HepG2 (cell line): Measurements from ENCODE around the gene MEIOC. TPM values are rescaled to one million over a fixed set of nuclear protein-coding genes. Genes with fewer than 3 reads are reported as not detected.
A peak's percentile ranks its signal among the peaks of the same experiment; 100 is the strongest.

ENCODE experiments used
- AGO2 ChIP-seq: fragments of 200-400 bp; formaldehyde crosslinking; optimal IDR thresholded peaks from 2 replicates; pipeline ENCODE3; 2017; ENCODE audit warnings: mild to moderate bottlenecking, low read depth, low read length, moderate library complexity
- ARNT2 ChIP-seq: sonication (generic); formaldehyde crosslinking; IDR thresholded peaks from 2 replicates; pipeline ENCODE4 v1.8.0; 2022; ENCODE audit warnings: mild to moderate bottlenecking, low read depth, missing genetic modification reagents, moderate library complexity
- HNRNPUL1 ChIP-seq: fragments of 200-400 bp; formaldehyde crosslinking; IDR thresholded peaks from 2 replicates; pipeline ENCODE4 v1.6.1; 2017; ENCODE audit warnings: low read depth, mild to moderate bottlenecking, low read length, moderate library complexity
- MXI1 ChIP-seq: IDR thresholded peaks from 3 replicates; pipeline ENCODE4 v1.6.1; 2012; ENCODE audit warnings: low read depth, low read length, inconsistent platforms, borderline replicate concordance
- NPAS2 ChIP-seq: sonication (generic); formaldehyde crosslinking; IDR thresholded peaks from 2 replicates; pipeline ENCODE4 v1.8.0; 2022; ENCODE audit warnings: mild to moderate bottlenecking, missing genetic modification reagents, borderline replicate concordance
- PCBP2 ChIP-seq: fragments of 200-400 bp; formaldehyde crosslinking; optimal IDR thresholded peaks from 2 replicates; pipeline ENCODE3; 2018; ENCODE audit warnings: low read length, low read depth; ENCODE audit not compliant: poor library complexity, severe bottlenecking
- PITX1 ChIP-seq: sonication (generic); formaldehyde crosslinking; IDR thresholded peaks from 2 replicates; pipeline ENCODE4 v1.5.1; 2020; ENCODE audit warnings: mild to moderate bottlenecking, missing genetic modification reagents
- RFX1 ChIP-seq: fragments of 450-650 bp; IDR thresholded peaks from 2 replicates; pipeline ENCODE4 v1.6.1; 2017
- SMARCC2 ChIP-seq: fragments of 450-650 bp; IDR thresholded peaks from 2 replicates; pipeline ENCODE4 v1.6.1; 2017; ENCODE audit warnings: antibody characterized with exemption, mild to moderate bottlenecking
- SSRP1 ChIP-seq: IDR thresholded peaks from 2 replicates; pipeline ENCODE4 v1.6.1; 2016; ENCODE audit warnings: control low read depth
- TAF15 ChIP-seq: fragments of 200-400 bp; formaldehyde crosslinking; IDR thresholded peaks from one replicate; pipeline ENCODE4 v1.6.1; 2018; ENCODE audit warnings: mild to moderate bottlenecking, low read depth, low read length; ENCODE audit not compliant: poor library complexity, severe bottlenecking
- ZNF253 ChIP-seq: sonication (generic); formaldehyde crosslinking; IDR thresholded peaks from 2 replicates; pipeline ENCODE4 v1.8.0; 2022; ENCODE audit warnings: mild to moderate bottlenecking, missing genetic modification reagents, borderline replicate concordance
- ZNF644 ChIP-seq: IDR thresholded peaks from 2 replicates; pipeline ENCODE4 v1.6.1; 2016; ENCODE audit warnings: low read depth
- ZNF761 ChIP-seq: sonication (generic); formaldehyde crosslinking; conservative IDR thresholded peaks from 2 replicates; pipeline ENCODE4 v1.4.0; 2020; ENCODE audit warnings: mild to moderate bottlenecking, missing genetic modification reagents
- polyA plus RNA-seq, 8 experiments: library from polyadenylated mRNA; depleted of rRNA in 3 of 8; stranded (reverse) in 7 of 8; unstranded in 1 of 8; fragments of >200 nt; fragmentation: Illumina TruSeq in 4 of 8; extraction: Trizol in 4 of 8; gene quantifications; 2 replicates each; pipeline versions ENCODE4 v1.2.1 to v1.2.3, GENCODE V29; 2011 to 2016; ENCODE audit warnings: low read depth in 4 of 8, missing spikeins in 1 of 8, mixed read lengths in 1 of 8; ENCODE audit not compliant: insufficient read depth in 1 of 8
- total RNA-seq, 5 experiments: library from RNA; depleted of rRNA; stranded (reverse); fragments of >200 nt; fragmentation: Illumina TruSeq; extraction: Trizol; gene quantifications; 2 replicates each; pipeline ENCODE4 v1.2.3, GENCODE V29; 2016; ENCODE audit warnings: low read depth in 1 of 5
- TF ChIP-seq, protein P1 (sequence below): fragments of 450-650 bp; IDR thresholded peaks from 2 replicates; pipeline ENCODE4 v1.6.1; 2016
- TF ChIP-seq, protein P2 (sequence below): sonication (generic); formaldehyde crosslinking; IDR thresholded peaks from 2 replicates; pipeline ENCODE4 v1.5.0; 2020; ENCODE audit warnings: mild to moderate bottlenecking, missing genetic modification reagents, borderline replicate concordance
- TF ChIP-seq, protein P3 (sequence below): IDR thresholded peaks from 2 replicates; pipeline ENCODE4 v1.6.1; 2016; ENCODE audit warnings: control low read depth
- TF ChIP-seq, protein P4 (sequence below): IDR thresholded peaks from 2 replicates; pipeline ENCODE4 v1.6.1; 2012; ENCODE audit warnings: low read depth, low read length, improper control_type of control experiment

Gene MEIOC
- total and polyA plus RNA-seq, 2 of the 13 experiments (the other 11 are each of a cell fraction or from before 2014, with no cell fraction given) = 0.04 to 0.15 TPM

DNA sequence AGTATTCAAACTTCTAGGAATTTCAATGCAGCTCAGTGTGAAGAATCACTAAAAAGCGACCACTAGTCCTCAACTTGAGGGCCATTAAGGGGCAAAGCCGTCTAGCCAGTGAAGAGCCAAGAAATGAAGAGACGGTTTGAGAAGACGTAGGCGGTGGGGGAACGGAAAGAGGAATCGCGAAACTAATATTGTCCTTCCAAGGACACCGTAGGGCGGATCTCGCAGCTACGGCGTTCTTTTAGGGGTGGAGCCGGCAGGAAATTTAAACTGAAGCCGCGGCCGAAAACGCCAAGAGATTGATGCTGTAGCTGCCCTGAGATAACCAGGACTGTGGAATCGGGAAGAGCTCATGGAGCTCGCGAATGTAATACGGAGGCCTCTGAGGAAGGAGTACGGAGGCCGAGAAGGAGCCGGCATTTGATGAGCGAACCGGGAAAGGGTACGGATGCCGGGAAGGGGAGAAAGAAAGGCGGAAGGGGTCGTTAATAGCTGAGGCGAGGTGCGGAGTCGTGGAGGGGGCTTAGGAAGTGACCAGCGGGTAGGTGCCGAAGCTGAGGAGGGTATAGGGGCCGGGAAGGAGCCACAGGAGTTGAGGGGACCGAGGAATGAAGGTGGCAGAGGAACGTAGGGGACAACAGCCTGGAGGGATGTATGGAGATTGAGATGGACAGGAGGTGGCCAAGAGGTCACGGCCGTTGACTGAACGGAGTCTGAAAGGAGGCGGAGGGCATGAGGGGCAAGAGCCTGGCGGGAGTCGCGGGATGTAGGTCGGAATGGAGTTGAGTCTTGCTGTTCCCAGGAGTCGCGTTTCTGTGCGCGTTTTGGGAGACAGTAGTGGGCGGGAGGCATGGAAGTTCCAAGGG lies 52.4 kb downstream of the MEIOC start, which contains the start of gene DBF4B (continued):
- TF ChIP-seq, protein P1, sequence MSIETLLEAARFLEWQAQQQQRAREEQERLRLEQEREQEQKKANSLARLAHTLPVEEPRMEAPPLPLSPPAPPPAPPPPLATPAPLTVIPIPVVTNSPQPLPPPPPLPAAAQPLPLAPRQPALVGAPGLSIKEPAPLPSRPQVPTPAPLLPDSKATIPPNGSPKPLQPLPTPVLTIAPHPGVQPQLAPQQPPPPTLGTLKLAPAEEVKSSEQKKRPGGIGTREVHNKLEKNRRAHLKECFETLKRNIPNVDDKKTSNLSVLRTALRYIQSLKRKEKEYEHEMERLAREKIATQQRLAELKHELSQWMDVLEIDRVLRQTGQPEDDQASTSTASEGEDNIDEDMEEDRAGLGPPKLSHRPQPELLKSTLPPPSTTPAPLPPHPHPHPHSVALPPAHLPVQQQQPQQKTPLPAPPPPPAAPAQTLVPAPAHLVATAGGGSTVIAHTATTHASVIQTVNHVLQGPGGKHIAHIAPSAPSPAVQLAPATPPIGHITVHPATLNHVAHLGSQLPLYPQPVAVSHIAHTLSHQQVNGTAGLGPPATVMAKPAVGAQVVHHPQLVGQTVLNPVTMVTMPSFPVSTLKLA = 0 out of 2 replicates have a peak, but pooled peaks have one; percentile 1
- TF ChIP-seq ZNF253 (CRISPR knock-in tag) (no peak; the same call in 1 of the 2 replicates), SSRP1 (CRISPR knock-in tag) (0 out of 2 replicates have a peak, but pooled peaks have one; percentile 37), PITX1 (CRISPR knock-in tag) (peak; percentile 50), ZNF644 (CRISPR knock-in tag) (no peak), SMARCC2 (no peak), ARNT2 (CRISPR knock-in tag) (peak; percentile 85), NPAS2 (no peak), PCBP2 (no peak), AGO2 (no peak), RFX1 (no peak), MXI1 (peak; percentile 76; the same call in 2 of the 3 replicates), TAF15 (no peak), HNRNPUL1 (no peak), ZNF761 (no peak)
- TF ChIP-seq, protein P2, sequence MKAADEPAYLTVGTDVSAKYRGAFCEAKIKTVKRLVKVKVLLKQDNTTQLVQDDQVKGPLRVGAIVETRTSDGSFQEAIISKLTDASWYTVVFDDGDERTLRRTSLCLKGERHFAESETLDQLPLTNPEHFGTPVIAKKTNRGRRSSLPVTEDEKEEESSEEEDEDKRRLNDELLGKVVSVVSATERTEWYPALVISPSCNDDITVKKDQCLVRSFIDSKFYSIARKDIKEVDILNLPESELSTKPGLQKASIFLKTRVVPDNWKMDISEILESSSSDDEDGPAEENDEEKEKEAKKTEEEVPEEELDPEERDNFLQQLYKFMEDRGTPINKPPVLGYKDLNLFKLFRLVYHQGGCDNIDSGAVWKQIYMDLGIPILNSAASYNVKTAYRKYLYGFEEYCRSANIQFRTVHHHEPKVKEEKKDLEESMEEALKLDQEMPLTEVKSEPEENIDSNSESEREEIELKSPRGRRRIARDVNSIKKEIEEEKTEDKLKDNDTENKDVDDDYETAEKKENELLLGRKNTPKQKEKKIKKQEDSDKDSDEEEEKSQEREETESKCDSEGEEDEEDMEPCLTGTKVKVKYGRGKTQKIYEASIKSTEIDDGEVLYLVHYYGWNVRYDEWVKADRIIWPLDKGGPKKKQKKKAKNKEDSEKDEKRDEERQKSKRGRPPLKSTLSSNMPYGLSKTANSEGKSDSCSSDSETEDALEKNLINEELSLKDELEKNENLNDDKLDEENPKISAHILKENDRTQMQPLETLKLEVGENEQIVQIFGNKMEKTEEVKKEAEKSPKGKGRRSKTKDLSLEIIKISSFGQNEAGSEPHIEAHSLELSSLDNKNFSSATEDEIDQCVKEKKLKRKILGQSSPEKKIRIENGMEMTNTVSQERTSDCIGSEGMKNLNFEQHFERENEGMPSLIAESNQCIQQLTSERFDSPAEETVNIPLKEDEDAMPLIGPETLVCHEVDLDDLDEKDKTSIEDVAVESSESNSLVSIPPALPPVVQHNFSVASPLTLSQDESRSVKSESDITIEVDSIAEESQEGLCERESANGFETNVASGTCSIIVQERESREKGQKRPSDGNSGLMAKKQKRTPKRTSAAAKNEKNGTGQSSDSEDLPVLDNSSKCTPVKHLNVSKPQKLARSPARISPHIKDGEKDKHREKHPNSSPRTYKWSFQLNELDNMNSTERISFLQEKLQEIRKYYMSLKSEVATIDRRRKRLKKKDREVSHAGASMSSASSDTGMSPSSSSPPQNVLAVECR = peak; percentile 99
- TF ChIP-seq, protein P3, sequence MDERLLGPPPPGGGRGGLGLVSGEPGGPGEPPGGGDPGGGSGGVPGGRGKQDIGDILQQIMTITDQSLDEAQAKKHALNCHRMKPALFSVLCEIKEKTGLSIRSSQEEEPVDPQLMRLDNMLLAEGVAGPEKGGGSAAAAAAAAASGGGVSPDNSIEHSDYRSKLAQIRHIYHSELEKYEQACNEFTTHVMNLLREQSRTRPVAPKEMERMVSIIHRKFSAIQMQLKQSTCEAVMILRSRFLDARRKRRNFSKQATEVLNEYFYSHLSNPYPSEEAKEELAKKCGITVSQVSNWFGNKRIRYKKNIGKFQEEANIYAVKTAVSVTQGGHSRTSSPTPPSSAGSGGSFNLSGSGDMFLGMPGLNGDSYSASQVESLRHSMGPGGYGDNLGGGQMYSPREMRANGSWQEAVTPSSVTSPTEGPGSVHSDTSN (CRISPR knock-in tag) = no peak; the same call in 1 of the 2 replicates
- TF ChIP-seq, protein P4, sequence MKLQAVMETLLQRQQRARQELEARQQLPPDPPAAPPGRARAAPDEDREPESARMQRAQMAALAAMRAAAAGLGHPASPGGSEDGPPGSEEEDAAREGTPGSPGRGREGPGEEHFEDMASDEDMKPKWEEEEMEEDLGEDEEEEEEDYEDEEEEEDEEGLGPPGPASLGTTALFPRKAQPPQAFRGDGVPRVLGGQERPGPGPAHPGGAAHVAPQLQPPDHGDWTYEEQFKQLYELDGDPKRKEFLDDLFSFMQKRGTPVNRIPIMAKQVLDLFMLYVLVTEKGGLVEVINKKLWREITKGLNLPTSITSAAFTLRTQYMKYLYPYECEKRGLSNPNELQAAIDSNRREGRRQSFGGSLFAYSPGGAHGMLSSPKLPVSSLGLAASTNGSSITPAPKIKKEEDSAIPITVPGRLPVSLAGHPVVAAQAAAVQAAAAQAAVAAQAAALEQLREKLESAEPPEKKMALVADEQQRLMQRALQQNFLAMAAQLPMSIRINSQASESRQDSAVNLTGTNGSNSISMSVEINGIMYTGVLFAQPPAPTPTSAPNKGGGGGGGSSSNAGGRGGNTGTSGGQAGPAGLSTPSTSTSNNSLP = peak; percentile 19; the same call in 1 of the 2 replicates
